Brain microvascular endothelial cell (primary cell): ENCODE measurements around the gene CHD9.

Experiments
- DNase-seq: peaks from one replicate; pipeline ENCODE4 v3.0.0-alpha.2; 2020
- H3K27ac ChIP-seq: fragments of 250-450 bp; sonication (Bioruptor Pico); 2 replicates; pipeline ENCODE4 v1.5.1; 2020; ENCODE audit warnings: mild to moderate bottlenecking, moderate library complexity
- H3K27me3 ChIP-seq: fragments of 250-450 bp; sonication (Bioruptor Pico); replicated peaks from 2 replicates; pipeline ENCODE4 v1.5.1; 2020; ENCODE audit warnings: mild to moderate bottlenecking
- H3K36me3 ChIP-seq: fragments of 250-450 bp; sonication (Bioruptor Pico); replicated peaks from 2 replicates; pipeline ENCODE4 v1.5.1; 2020; ENCODE audit warnings: mild to moderate bottlenecking
- H3K4me3 ChIP-seq: 2 replicates; pipeline ENCODE4 v1.5.1; 2011; ENCODE audit warnings: low read depth, mild to moderate bottlenecking, control low read depth, low read length, moderate library complexity
- in situ Hi-C: cut with HindIII; loops from 2 replicates; pipeline ENCODE4 v1.10.0; 2017; ENCODE audit warnings: low sequenced_read_pairs, low pct_ligation_motif_present
- TF ChIP-seq, protein P1 (sequence below): IDR thresholded peaks from 2 replicates; pipeline ENCODE4 v1.5.1; 2011; ENCODE audit warnings: low read depth, mild to moderate bottlenecking, moderate library complexity, low read length, control low read depth, inconsistent platforms; ENCODE audit errors: missing control alignments

Gene CHD9

DNA sequence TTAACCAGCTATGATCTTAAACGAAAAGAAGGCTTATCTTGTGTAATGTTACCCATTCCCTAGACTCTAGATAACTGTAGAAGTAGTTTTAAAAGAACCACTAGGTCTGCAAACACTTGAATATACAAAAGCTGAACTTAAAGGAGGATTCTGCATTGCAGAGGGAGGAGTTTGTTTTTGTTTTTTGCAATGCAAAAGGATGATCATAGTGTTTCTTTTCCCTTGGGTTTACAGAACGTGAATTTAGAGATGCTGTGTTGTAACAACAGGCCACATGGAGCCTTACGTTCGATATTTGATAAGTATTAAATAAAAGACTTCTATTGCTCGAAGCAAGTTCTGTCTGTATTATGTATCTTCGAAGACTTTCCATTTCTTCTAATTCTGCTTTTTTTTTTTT, 77.6 kb downstream of the CHD9 start:
- DNase-seq: no peak
- TF ChIP-seq, protein P1, sequence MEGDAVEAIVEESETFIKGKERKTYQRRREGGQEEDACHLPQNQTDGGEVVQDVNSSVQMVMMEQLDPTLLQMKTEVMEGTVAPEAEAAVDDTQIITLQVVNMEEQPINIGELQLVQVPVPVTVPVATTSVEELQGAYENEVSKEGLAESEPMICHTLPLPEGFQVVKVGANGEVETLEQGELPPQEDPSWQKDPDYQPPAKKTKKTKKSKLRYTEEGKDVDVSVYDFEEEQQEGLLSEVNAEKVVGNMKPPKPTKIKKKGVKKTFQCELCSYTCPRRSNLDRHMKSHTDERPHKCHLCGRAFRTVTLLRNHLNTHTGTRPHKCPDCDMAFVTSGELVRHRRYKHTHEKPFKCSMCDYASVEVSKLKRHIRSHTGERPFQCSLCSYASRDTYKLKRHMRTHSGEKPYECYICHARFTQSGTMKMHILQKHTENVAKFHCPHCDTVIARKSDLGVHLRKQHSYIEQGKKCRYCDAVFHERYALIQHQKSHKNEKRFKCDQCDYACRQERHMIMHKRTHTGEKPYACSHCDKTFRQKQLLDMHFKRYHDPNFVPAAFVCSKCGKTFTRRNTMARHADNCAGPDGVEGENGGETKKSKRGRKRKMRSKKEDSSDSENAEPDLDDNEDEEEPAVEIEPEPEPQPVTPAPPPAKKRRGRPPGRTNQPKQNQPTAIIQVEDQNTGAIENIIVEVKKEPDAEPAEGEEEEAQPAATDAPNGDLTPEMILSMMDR: no peak
- Histone ChIP-seq H3K27ac (peak overlapping the region; percentile 71), H3K27me3 (no peaks in the 10 kb centered on the region), H3K36me3 (no peaks in the 10 kb centered on the region), H3K4me3 (peak overlapping the region; percentile 81)
- in situ Hi-C loops: no loop called here

DNA sequence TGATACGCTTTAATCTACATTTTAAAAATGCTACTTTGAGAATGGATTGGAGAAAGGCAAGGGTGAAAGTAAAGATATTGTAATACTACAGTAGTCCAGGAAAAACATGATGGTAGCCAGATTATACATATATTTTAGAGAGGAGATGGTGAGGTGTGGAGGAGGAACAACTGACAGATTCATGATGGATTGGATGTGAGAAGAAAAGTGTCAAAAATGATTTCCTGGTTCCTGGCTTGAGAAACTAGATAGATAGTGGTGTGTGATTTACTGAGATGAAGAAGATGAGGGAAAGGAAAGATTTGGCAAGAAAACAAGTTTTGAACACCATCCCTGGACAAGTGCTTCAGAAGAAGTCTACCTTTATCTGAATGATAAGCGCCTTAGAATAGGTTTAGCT, 80.5 kb downstream of the CHD9 start:
- Histone ChIP-seq H3K27me3 (no peaks in the 10 kb centered on the region), H3K4me3 (no peak overlapping the region), H3K36me3 (no peaks in the 10 kb centered on the region), H3K27ac (no peak overlapping the region)
- DNase-seq: no peak
- in situ Hi-C loops: no loop called here
- TF ChIP-seq, protein P1: no peak

DNA sequence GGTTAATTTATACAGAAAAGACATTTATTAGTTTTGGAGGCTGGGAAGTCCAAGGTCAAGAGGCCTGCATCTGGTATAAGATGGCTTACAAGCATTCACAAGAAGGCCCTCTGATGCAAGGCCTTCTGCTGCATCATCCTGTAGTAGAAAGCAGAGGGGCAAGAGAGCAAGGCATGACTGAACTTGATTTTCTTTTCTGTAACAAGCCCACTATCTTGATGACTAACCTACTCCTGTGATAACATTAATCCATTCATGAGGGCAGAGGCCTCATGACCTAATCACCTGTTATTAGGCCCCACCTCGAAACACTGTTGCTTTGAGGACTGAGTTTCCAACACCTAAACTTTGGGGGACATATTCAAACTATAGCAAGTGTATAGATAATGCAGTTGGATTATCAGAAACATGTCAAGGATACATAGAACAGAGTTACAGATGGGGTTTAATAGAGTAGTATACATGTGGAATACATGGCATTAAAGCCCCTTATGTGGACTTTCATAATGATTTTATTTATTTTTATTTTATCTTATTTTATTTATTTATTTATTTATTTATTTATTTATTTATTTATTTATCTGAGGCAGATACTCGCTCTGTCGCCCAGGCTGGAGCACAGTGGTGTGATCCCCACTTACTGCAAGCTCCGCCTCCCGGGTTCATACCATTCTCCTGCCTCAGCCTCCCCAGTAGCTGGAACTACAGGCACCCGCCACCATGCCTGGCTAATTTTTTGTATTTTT, 88.2 kb downstream of the CHD9 start:
- DNase-seq: no peak
- no peaks in the 10 kb centered on the region for H3K36me3 ChIP-seq
- TF ChIP-seq, protein P1: no peak
- no peak overlapping the region for H3K27ac ChIP-seq
- H3K4me3 ChIP-seq: no peak overlapping the region
- in situ Hi-C loops: no loop called here
- H3K27me3 ChIP-seq: no peaks in the 10 kb centered on the region

DNA sequence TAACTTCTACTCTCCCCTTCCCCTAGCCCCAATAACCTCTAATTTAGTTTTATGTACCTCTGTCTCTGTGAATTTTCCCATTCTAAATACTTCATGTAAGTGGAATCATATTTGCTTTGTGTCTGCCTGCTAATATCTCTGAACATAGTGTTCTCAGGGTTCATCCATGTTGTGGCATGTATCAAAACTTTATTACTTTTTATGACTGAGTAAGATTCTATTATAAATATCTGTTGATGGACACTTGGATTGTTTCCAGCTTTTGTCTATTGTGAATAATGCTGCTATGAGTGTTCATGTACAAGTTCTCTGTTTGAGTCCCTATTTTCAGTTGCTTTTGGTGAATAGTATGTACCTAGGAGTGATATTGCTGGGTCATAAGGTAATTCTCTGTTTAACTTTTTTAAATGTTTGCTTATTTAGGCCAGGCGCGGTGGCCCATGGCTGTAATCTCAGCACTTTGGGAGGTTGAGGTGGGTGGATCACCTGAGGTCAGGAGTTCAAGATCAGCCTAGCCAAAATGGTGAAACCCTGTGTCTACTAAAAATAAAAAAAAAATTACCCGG, 92.8 kb downstream of the CHD9 start:
- Histone ChIP-seq H3K27me3 (no peaks in the 10 kb centered on the region), H3K27ac (no peak overlapping the region), H3K4me3 (no peak overlapping the region), H3K36me3 (no peaks in the 10 kb centered on the region)
- DNase-seq: no peak
- TF ChIP-seq, protein P1: no peak
- in situ Hi-C loops: no loop called here

DNA sequence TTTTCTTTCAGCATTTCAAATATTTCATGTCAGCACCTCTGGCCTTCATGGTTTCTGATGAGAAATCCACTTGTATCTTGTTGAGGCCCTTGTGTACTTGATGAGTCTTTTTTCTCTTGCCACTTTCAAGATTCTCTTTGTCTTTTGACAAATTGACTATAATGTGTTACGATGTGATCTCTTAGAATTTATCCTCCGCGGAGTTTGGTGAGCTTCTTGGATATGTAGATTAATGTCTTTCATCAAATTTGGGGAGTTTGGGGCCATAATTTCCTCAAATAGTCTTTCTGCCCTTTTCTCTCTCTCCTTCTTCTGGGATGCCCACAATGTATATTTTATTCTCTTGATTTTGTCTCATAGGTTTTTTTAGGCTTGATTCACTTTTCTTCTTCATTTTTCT, 96.0 kb downstream of the CHD9 start:
- TF ChIP-seq, protein P1: no peak
- no peaks in the 10 kb centered on the region for H3K27me3 ChIP-seq
- in situ Hi-C loops: no loop called here
- no peaks in the 10 kb centered on the region for H3K36me3 ChIP-seq
- H3K27ac ChIP-seq: no peak overlapping the region
- H3K4me3 ChIP-seq: no peak overlapping the region
- DNase-seq: no peak

DNA sequence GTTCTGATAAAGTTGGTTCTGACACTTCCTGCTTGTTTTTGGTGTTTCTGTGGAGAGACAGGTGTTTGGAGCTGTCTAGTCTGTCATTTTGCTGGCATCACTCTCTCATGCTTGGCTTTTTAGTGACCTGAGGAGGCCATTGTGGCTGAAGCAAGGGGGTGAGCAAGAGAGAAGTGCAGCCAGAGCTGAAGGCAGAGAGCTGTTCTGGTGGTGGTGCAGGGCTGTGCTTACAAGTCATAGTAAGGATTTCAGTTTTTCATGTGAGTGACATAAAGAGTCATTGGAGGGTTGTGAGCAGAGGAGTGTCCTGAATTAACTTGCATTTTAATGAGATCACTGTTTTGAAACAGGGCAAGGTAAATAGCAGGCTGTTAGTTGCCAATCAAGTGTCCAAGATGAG, 97.5 kb downstream of the CHD9 start:
- TF ChIP-seq, protein P1: no peak
- in situ Hi-C loops: no loop called here
- DNase-seq: no peak
- no peak overlapping the region for H3K27ac ChIP-seq
- H3K36me3 ChIP-seq: peaks cover 12% of the 10 kb centered on the region
- no peak overlapping the region for H3K4me3 ChIP-seq
- no peaks in the 10 kb centered on the region for H3K27me3 ChIP-seq
